ENCODE data around the gene DHCR24.

DHCR24 gene

GRCh38 chr1:54805466-54805865 is 81.5 kb downstream of the DHCR24 start:
- TF ChIP-seq CTCF (conservative IDR thresholded peaks at IDR 0.05; ENCODE audit: low read depth, low read length), result no peak
- no peak overlapping the region for H3K4me3 ChIP-seq (ENCODE audit: low read depth, low read length)

GRCh38 chr1:54804471-54805132 is 82.4 kb downstream of the DHCR24 start:
- H3K4me3 ChIP-seq (ENCODE audit: low read depth, low read length), result no peak overlapping the region
- no peak for TF ChIP-seq CTCF (conservative IDR thresholded peaks at IDR 0.05; ENCODE audit: low read depth, low read length)
- DNase-seq (ENCODE audit: low read depth), result peak; percentile 28

More at GRCh38 chr1:54805466-54805865, 81.5 kb downstream of the DHCR24 start:
- DNase-seq (ENCODE audit: low read depth), result no peak

- no peak overlapping the region for H3K4me3 ChIP-seq (ENCODE audit: low read depth, low read length)
- peak; percentile 28 for DNase-seq (ENCODE audit: low read depth)
- no peak for TF ChIP-seq CTCF (conservative IDR thresholded peaks at IDR 0.05; ENCODE audit: low read depth, low read length)
These were observed 83.1 kb downstream of the DHCR24 start for GRCh38 chr1:54803761-54804470.

GRCh38 chr1:54800899-54801759 is 85.9 kb downstream of the DHCR24 start, which contains the start of gene TTC22:
TSS of gene TTC22 (minus strand) at chr1:54801323. CDS start at chr1:54801163, 160 bp downstream.
- peak within 1 kb of the TSS; percentile 32 for H3K4me3 ChIP-seq (ENCODE audit: low read depth, low read length)
- TF ChIP-seq CTCF (conservative IDR thresholded peaks at IDR 0.05; ENCODE audit: low read depth, low read length), result peak; percentile 45
- no peak for DNase-seq (ENCODE audit: low read depth)

GRCh38 chr1:54800041-54800898 is 86.7 kb downstream of the DHCR24 start:
- TF ChIP-seq CTCF (conservative IDR thresholded peaks at IDR 0.05; ENCODE audit: low read depth, low read length), result no peak
- DNase-seq (ENCODE audit: low read depth), result no peak
- H3K4me3 ChIP-seq (ENCODE audit: low read depth, low read length), result no peak overlapping the region
